RPMI8226 (cell line): ENCODE data around the gene B4GALNT4.
"Not testable (repeated sequence)": the region's sequence is repeated elsewhere in the genome, so short reads cannot be mapped to it uniquely, and the experiment has no call there.

Experiments
- DNase-seq: peaks from one replicate; pipeline ENCODE4 v3.0.0-alpha.2; 2015

Gene B4GALNT4

DNA sequence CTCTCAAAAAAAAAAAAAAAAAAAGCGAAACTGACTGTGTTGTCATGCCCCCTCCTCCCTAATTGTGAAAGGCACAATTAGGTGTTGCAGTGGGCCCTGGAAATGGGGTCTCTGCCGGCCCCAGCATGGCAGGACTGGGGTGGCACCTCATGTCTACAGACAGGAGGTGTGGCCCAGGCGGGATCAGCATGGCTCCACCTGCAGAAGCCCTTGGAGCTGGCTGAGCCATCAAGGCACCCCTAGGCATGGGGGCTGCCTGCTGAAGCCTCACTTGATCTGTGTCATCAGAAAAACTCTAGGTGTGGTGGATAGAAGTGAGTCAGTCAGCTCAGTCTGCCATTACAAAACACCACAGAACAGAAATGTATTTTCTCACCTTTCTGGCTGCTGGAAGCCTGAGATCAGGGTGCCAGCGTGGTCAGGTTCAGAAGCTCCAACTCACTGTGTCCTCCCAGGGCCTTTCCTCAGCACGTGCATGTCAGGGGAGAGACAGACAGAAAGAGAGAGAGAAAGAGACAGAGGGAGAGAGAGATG lies 10.1 kb upstream of the B4GALNT4 start:
- DNase-seq = no peak

DNA sequence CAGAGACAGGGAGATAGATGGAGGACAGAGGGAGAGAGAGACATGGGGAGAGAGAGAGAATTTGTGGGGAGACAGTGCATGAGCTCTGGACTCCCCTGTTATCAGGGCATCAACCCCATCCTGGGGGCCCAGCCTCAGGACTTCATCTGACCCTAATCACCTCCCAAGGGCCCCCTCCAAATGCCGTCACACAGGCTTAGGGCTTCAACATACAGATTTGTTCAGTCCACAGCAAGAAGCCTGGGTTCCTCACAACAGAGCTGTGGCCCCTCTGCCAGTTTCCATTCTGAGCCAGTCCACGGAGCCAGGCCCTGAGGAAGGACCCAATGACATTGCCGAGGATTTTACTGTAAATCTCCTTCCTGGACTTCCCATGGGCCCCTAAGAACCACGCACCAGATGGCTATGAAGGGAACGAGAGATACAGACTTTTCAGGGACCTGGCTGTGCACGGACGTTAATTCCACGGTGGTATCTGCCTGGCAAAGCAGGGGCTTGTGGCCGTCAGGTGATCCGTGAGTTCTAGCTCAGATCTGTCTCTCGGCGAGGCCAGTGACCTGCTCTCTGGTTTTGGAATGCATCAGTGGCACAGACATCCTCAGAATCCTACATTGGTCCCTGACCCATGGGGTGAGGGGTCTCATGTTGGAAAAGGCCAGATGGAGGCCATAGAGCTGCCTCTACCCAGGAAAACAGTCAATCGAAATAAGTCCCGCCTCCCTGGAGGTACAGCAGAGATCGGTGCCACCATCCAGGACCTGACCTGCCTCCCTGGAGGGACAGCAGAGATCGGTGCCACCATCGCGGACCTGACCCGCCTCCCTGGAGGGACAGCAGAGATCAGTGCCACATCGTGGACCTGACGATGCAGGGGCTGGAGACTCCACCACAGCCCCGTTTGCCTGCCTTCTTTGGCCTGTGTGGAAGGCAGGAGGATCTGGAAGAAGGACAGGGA lies 8.7 kb upstream of the B4GALNT4 start:
- DNase-seq = no peak

DNA sequence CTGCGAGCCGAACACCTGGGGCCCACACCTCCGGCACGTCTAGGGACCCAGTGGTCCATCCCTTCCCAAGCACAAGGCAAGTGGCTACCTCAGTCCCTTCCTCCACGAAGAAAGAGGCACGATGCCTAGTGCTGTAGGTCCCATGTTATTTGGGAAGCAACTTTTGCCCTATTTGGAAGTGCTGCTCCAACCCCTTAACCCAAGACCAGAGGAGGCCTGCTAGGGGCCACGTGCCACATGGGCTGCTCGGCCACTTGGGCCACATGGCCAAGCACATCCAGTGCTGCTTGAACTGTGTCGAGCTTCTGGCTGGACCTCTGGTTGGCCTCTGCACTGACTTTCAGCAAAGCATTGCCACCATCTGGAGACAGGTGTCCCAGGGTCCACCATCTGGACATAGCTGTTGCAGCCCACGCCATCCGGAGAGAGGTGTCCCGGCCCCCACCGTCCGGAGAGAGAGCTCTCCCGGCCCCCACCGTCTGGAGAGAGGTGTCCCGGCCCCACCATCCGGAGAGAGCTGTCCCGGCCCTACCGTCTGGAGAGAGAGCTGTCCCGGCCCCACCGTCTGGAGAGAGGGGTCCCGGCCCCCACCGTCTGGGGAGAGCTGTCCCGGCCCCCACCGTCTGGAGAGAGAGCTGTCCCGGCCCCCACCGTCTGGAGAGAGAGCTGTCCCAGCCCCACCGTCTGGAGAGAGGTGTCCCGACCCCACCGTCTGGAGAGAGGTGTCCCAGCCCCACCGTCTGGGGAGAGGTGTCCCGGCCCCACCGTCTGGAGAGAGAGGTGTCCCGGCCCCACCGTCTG lies 6.5 kb upstream of the B4GALNT4 start:
- DNase-seq = no peak

DNA sequence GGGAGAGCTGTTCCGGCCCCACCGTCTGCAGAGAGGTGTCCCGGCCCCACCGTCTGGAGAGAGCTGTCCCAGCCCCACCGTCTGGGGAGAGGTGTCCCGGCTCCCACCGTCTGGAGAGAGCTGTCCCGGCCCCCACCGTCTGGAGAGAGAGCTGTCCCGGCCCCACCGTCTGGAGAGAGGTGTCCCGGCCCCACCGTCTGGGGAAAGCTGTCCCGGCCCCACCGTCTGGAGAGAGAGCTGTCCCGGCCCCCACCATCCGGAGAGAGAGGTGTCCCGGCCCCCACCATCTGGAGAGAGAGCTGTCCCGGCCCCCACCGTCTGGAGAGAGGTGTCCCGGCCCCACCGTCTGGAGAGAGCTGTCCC lies 5.9 kb upstream of the B4GALNT4 start:
- DNase-seq = not testable (repeated sequence)

DNA sequence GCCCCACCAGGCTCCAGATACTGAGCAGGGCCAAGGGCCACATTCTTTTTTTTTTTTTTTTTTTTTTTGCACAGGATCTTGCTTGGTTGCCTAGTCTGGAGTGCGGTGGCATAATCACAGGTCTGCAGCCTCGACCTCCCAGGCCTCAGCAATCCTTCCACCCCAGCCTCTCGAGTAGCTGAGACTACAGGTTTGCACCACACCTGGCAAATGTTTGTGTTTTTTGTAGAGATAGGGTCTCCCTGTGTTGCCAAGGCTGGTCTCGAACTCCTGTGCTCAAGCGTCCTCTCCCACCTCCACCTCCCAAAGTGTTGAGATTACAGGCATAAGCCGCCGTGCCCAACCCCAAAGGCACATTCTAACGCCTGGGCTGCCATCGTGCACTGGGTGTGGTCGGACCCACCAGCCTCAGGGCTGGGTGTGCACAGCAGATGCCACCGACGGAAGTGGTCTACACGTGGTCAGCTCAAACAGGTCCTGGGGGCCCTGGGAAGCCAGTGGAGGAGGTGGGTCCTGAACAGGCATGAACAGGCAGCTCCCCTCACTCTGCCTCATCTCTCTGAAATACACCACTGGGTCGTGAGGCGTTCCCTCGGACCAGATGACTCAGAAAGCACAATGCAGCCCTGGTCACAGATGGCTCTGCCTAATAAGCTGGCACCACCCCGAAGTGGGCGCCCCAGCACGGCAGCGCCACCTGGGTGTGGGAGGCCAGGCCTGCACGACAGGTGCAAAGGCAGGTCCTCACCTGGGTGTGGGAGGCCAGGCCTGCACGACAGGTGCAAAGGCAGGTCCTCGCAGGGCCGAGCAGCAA lies 5.1 kb upstream of the B4GALNT4 start:
- peak; percentile 84 for DNase-seq

DNA sequence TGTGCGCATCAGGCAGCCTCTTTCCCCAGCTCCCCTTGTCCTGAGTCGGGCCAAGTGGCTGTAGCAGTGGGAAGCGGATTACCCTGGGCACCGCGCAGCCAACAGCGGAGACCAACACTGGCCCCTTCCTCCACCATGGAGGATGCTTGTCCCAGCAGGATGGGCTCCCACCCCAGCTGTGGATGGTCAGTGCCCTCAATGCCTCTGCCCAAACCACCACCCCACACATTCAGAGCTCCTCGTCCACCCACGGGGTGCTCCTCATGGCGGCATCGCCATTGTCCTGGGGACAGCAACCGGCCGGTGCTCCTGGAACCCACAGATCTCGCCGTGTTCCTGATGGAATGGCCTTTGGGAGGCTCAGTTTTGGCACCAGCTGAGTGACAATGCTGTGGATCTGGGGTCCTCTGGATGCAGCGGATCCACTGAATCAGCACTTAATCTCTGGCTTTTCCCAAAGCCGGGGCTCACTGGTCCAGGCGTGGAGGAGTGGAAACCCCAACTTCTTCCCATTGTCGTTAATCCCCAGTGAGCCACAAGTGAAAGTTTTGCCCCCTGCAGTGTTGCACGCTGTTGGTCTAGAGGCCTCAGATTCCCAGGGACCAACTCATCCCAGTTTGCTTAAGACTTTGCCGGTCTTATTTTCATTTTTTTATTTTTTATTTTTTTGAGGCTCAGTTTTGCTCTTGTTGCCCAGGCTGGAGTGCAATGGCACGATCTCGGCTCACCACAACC lies 4.1 kb upstream of the B4GALNT4 start:
- no peak for DNase-seq

DNA sequence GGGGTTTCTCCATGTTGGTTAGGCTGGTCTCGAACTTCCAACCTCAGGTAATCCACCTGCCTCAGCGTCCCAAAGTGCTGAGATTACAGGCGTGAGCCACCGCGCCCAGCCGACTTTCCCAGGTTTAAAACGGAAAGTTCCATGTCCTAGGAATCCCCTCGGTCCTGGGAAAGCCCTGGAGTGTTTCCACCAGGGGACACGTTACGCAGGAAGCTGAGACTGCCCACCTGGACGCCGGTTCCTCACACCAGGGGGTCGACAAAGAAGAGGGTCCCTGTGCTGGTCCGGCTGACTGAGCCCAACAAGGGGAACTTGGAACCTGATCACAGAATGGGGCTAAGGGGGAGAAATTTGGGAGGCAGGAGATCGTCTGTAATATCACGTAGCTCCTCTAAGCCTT lies 3.5 kb upstream of the B4GALNT4 start:
- no peak for DNase-seq

DNA sequence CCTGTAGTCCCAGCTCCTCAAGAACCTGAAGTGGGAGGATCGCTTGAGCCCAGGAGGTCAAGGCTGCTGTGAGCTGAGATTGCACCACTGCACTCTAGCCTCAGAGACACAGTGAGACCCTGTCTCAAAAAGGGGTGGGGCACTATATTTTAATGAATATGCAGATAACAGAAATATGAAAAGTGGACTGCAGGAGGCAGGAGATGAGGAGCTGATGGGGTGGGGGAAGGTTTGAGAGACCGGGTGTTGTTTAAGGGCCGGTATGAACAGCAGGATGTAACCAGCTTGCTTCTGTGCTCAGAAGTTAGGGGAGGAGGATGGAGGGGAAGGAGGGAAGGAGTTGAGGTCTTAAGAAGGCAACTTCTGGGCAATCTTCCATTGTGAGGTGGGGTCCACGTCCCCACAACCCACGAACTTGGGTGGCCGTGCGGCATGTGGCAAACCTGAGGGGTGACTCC lies 1.3 kb upstream of the B4GALNT4 start:
- no peak for DNase-seq

DNA sequence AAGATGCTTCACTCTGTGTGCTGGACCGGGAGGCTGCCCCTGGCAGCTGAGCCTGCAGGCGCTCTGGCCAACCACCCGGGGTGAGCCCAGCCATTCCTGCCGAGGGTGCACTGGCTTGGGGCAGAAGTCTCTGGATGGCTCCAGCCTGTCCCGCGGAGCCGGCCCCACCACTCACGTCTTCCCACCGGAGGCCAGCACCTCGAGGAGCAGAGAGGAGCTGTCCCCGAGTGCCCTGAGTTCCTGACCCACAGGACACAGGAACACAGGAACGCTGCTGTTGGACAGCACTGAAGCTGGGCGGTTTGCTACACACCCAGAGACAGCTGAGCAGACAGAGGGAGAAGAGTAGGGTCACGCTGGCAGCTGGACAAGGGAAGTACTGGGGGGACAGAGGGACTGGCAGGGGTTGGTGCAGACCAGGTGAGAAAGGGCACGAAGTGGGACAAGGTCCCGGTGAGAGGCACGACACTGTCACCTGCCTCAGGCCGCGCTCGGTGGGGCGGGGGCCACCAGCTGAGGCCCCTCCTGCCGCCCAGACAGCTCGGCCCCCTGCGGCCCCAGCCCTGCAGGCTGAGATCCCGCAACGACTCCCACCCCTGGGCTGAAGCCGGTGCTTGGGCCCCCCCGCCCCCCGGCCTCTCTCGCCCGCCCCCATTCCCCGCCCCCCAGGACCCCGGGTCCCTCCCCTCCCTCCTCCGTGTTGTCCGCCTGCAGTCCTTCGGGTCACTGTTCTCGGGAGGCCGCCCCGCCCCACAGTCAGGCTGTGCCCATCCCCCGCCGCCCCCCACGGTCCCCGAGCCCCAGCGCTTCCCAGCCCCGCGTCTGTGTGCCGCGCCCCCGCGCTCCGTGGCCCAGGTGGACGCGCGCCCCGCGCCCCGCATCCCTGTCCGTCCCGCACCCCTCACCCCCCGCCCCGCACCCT lies 624 bp upstream of the B4GALNT4 start:
- DNase-seq = no peak

DNA sequence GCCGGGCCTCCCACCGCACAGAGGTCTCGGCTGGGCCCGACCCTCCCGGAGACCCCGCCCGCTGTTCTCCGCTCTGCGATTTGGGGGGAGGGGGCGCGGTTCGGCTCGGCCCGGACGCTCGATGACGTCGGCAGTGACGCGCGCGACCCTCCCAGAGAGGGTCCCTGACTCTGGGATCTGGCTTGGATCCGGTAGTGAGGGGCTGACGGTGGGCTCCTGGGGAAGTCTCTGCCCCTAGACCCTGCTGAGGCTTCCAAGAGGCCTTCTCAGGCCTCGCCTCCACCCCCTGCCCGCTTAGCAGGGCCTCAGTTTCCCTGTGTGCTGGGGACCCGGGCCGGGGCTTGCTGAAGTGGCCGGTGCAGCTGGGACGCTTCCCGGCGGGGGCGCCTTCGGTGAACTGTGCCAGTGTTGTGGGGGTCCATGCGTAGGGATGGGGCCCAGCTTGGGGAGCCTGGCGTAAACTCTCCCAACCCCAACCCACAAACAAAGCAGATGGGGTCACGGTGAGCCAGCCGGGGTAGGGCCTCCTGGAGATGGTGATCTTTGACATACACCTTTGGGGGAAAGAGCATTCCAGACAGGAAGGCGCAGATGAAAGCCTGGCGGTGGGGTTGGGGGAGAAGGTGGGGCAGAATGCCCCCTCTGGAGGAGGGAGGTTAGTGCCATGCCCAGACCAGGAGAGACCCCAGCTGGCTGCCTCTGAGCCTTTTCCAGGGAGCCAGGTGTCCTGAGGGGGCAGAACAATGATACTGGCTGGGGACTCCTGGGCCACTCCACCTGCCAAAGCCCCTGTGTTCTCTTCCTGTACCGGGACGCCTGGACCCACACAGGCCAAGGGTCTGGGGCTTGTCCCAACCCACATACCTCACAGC lies 1.0 kb downstream of the B4GALNT4 start:
- no peak for DNase-seq

DNA sequence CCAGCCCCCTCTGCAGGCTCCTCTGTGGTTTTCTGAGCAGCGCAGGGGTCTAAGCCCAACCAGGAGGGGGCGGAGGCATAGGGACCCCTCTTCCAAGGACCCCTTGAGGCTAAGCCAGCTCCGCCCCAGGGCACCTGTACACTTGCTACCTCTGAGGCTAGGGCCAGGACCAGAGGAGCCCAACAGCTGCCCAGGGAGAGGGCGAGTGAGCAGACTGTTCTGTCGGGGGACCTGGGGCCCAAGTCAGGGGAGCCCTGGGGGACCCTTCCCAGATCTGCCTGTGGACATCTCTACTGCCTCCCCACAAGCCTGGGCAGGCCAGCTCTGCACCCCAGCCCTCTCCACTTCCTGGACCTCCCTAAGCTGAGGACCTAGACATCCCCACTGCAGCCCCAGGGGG lies 1.8 kb downstream of the B4GALNT4 start:
- no peak for DNase-seq

DNA sequence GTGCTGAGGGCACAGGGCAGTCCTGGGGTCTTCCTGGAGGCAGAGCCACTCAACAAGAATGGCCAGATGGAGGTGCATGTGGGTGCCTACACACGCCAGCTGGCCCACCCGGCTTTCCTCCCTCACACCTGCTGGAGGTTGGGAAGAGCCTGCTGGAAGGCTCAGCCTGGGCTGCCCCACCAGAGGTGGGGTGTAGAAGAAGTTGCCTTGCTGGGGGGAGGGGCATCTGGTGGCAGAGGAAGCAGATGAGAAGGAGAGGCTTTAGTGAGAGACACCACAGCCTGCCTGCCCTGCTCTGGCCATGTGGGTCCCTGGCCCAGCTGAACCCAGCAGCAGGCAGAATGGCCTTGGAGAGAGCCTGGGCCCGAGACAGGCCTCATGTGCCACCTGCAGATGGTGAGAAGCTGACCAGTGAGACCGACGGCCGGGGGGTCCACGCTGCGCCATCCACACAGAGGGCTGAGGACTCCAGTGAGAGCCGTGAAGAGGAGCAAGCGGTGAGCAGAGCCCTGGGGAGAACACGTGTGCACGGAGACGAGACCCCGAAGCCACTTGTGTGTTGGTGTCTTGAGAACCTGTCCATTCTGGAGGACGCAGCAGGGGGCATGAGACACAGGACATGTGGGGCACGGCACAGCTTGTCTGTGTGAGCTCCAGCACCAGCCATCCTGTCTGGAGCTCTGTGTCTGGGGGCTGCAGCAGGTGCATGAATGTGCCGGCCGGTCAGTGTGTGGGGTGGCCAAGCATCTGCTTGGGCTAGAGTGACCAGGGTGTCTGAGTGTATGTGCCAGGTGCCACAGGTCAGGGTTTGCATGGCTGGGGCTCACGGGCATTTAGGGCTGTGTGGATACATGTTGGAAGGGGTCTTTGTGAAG lies 2.7 kb downstream of the B4GALNT4 start:
- DNase-seq = no peak

DNA sequence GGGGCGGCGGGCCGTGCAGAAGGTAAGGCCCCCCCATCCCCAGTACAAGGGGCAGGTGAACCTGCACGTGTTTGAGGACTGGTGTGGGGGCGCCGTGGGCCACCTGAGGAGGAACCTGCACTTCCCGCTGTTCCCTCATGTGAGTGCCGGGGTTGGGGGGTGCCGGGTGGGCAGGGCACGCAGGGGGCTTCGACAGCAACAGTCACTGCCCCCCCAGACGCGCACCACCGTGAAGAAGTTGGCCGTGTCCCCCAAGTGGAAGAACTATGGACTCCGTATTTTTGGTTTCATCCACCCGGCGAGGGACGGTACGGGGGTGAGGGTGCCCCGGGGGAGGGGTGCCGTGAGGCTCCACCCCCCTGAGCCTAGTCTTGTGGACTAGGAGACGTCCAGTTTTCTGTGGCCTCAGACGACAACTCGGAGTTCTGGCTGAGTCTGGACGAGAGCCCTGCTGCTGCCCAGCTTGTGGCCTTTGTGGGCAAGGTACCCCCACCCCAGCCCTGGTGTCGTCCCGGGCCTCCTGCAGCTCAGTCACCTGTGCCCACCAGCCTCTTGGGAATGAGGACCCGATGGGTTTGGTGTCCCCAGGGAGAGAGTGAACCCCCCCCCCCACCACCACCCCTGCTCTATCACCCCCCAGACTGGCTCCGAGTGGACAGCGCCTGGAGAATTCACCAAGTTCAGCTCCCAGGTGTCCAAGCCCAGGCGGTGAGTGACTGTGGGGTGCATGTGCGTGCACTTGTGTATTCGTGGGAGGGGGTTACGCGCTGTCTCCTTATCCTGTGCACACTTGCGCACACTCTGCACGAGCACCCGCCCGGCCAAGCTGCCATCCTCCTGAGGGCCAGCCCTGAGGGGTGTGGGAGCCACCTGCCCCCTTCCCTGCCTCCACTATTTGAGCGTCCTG lies 3.8 kb downstream of the B4GALNT4 start:
- DNase-seq = no peak

DNA sequence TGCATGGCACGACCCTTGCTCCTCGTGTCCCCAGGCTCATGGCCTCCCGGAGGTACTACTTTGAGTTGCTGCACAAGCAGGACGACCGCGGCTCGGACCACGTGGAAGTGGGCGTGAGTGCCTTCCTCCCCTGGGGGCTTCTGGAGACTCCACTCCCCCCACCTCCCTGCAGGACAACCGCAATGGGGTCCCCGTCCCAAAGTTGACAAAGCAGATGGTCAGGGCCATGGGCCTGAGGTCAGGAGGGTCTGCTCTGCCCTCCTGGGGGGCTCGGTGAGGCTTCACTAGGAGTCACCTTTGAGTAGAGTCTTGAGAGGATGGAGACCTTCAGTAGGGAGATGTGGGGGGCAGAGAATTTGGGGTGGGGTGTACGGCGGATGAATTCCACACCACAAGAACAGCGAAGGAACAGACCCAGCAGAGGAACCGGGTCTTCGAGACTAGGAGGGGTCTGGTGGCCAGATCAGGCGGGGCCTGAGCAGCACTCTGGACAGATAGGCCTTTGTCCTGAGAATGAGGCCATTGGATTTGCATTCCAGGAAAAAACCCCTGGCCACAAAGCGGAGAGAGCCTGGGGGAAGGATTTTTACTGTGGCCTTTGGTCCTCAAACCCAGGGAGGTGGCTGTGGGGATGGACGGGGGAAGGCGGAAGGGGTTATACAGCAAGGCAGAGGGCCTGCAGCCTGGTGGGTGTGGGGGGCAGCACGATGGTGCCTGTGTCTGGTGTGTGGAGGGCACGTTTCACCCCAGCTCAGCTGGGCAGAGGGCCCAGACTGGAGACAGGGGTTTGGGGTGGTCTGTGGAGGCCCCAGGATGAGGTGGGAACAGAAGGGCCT lies 4.6 kb downstream of the B4GALNT4 start:
- DNase-seq = no peak

DNA sequence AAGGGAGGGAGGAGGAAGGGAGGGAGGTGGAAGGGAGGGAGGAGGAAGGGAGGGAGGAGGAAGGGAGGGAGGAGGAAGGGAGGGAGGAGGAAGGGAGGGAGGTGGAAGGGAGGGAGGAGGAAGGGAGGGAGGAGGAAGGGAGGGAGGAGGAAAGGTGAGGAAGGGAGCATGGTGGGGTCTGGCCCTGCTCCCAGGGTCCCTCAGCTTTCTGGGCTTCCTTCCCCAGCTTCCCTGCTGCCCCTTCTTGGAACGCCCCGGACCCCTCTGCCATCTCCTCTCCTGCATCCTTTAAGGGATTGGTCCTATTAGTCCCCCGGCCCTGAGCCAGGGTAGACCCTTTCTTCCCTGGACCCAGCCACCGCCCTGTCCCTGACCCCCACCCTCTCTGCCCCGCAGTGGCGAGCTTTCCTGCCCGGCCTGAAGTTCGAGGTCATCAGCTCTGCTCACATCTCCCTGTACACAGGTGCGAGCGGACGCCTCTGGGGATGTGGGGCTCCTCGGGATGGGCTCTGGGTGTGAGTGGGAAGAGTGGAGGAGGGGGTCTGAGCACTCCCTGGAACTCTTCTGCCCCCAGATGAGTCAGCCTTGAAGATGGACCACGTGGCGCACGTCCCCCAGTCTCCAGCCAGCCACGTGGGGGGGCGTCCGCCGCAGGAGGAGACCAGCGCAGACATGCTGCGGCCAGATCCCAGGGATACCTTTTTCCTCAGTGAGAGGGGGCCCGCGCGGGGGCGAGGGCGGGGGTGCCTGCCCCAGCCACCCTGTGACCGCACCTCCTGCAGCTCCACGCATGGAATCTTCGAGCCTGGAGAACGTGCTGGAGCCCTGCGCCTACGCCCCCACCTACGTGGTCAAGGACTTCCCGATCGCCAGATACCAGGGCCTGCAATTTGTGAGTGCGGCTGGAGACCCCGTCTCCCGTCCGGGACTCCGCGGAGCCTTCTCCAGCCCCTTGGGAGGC lies 6.0 kb downstream of the B4GALNT4 start:
- no peak for DNase-seq
